Endothelial cell of umbilical vein (primary cell): ENCODE measurements around the gene MTCL1. TPM values are rescaled to one million over a fixed set of nuclear protein-coding genes. Genes with fewer than 3 reads are reported as not detected.

ENCODE experiments used
- BruUV-seq: library from RNA; stranded (reverse); fragments of 400-500 nt; replicated peaks from 2 replicates; lab custom pipeline; 2021; lab: Mats Ljungman, UMichigan
- CTCF ChIA-PET: fragments of 300-600, 350-600 bp; sonication (Branson Sonifier 250); formaldehyde crosslinking; loops from one replicate; lab custom pipeline; 2021; ENCODE audit warnings: antibody characterized with exemption, inconsistent platforms; lab: Charles Lee
- POLR2A ChIA-PET: fragments of 300-600, 350-600 bp; sonication (Branson Sonifier 250); formaldehyde crosslinking; loops from one replicate; lab custom pipeline; 2021; ENCODE audit warnings: antibody characterized with exemption, inconsistent platforms; lab: Charles Lee
- DNase-seq: peaks from one replicate; pipeline ENCODE4 v3.0.0-alpha.2; 2011; ENCODE audit warnings: low read depth, low spot score
- FAIRE-seq: peaks from 2 replicates; lab custom pipeline; 2011; peaks lifted over from hg19 to GRCh38; lab: Jason Lieb, UNC
- H2AFZ ChIP-seq: 2 replicates; pipeline ENCODE4 v1.6.0; 2012; ENCODE audit warnings: low read depth, low read length, control low read depth, inconsistent platforms
- H3K27ac ChIP-seq: 2 replicates; pipeline ENCODE4 v1.5.1; 2011; ENCODE audit warnings: low read depth, mild to moderate bottlenecking, control low read depth, low read length, moderate library complexity; ENCODE audit not compliant: insufficient read depth
- H3K27me3 ChIP-seq, 2 experiments: 2 replicates each; pipeline versions ENCODE4 v1.6.0 to v1.6.1; 2011; ENCODE audit warnings: low read length in 2 of 2, mixed read lengths in 1 of 2; ENCODE audit not compliant: control insufficient read depth in 2 of 2, insufficient read depth in 2 of 2
- H3K36me3 ChIP-seq, 2 experiments: 2 replicates in 1 of 2; 3 replicates in 1 of 2; pipeline ENCODE4 v1.5.1; 2011; ENCODE audit warnings: low read length in 2 of 2, mild to moderate bottlenecking in 1 of 2, moderate library complexity in 1 of 2; ENCODE audit not compliant: control insufficient read depth in 2 of 2, insufficient read depth in 2 of 2; ENCODE audit errors: extremely low read depth in 1 of 2
- H3K4me1 ChIP-seq: 3 replicates; pipeline ENCODE4 v1.5.1; 2011; ENCODE audit warnings: mild to moderate bottlenecking, low read length; ENCODE audit not compliant: control insufficient read depth, insufficient read depth; ENCODE audit errors: extremely low read depth
- H3K4me2 ChIP-seq: 2 replicates; pipeline ENCODE4 v1.6.1; 2011; ENCODE audit warnings: low read length, control low read depth, mixed read lengths; ENCODE audit not compliant: insufficient read depth
- H3K4me3 ChIP-seq, 3 experiments: fragments of 200-600 bp in 1 of 3; sonication (generic), shearing (Covaris generic) in 1 of 3; replicated peaks in 1 of 3; 2 replicates each; pipeline ENCODE4 v1.5.1; 2011 to 2016; ENCODE audit warnings: control low read depth in 3 of 3, low read length in 3 of 3, mild to moderate bottlenecking in 2 of 3, inconsistent platforms in 1 of 3, low read depth in 1 of 3, moderate library complexity in 1 of 3; ENCODE audit not compliant: insufficient read depth in 1 of 3
- H3K79me2 ChIP-seq: 2 replicates; pipeline ENCODE4 v1.6.0; 2012; ENCODE audit warnings: low read length, inconsistent platforms; ENCODE audit not compliant: control insufficient read depth, insufficient read depth
- H3K9ac ChIP-seq: replicated peaks from 2 replicates; pipeline ENCODE3; 2011; ENCODE audit warnings: low read length, control low read depth; ENCODE audit not compliant: insufficient read depth; ENCODE audit errors: extremely low read depth
- H3K9me1 ChIP-seq: replicated peaks from 3 replicates; pipeline ENCODE4 v1.6.0; 2011; ENCODE audit warnings: mild to moderate bottlenecking, low read length; ENCODE audit not compliant: control insufficient read depth, insufficient read depth; ENCODE audit errors: extremely low read depth
- H3K9me3 ChIP-seq: replicated peaks from 2 replicates; pipeline ENCODE4 v1.5.1; 2012; ENCODE audit warnings: low read length, inconsistent platforms; ENCODE audit not compliant: control insufficient read depth, insufficient read depth
- H4K20me1 ChIP-seq: replicated peaks from 2 replicates; pipeline ENCODE3; 2011; ENCODE audit warnings: mild to moderate bottlenecking, low read length; ENCODE audit not compliant: control insufficient read depth, insufficient read depth; ENCODE audit errors: extremely low read depth
- EZH2 ChIP-seq: IDR thresholded peaks from 2 replicates; pipeline ENCODE4 v1.6.1; 2012; ENCODE audit warnings: borderline replicate concordance, low read depth, mild to moderate bottlenecking, moderate library complexity, low read length, inconsistent platforms; ENCODE audit not compliant: severe bottlenecking
- FOS ChIP-seq: IDR thresholded peaks from 2 replicates; pipeline ENCODE4 v1.6.1; 2011; ENCODE audit warnings: mild to moderate bottlenecking, low read length, moderate library complexity, borderline replicate concordance; ENCODE audit not compliant: insufficient read depth
- GATA2 ChIP-seq: IDR thresholded peaks from 2 replicates; pipeline ENCODE4 v1.7.0; 2011; ENCODE audit warnings: low read depth, mild to moderate bottlenecking, moderate library complexity, mixed read lengths, low read length; ENCODE audit not compliant: insufficient read length, insufficient read depth
- JUN ChIP-seq: IDR thresholded peaks from 2 replicates; pipeline ENCODE4 v1.6.1; 2011; ENCODE audit warnings: borderline replicate concordance, low read depth; ENCODE audit not compliant: insufficient read length, insufficient read depth
- MAX ChIP-seq: IDR thresholded peaks from 2 replicates; pipeline ENCODE4 v1.6.1; 2011; ENCODE audit not compliant: insufficient read depth, insufficient read length
- MYC ChIP-seq: IDR thresholded peaks from one replicate; pipeline ENCODE4 v1.6.1; 2011; ENCODE audit warnings: mild to moderate bottlenecking, low read depth, low read length
- POLR2A ChIP-seq: IDR thresholded peaks from 2 replicates; pipeline ENCODE4 v1.6.1; 2012; ENCODE audit warnings: low read depth, mild to moderate bottlenecking, control low read depth, low read length
- POLR2AphosphoS5 ChIP-seq: IDR thresholded peaks from 2 replicates; pipeline ENCODE4 v1.6.1; 2012; ENCODE audit warnings: low read depth, mild to moderate bottlenecking, control low read depth, low read length, moderate library complexity; ENCODE audit not compliant: insufficient read depth
- dilution Hi-C: fragments of 300-500 bp; cut with MboI; formaldehyde crosslinking; loops from one replicate; pipeline ENCODE4 v1.15.0; 2019; ENCODE audit warnings: low sequenced_read_pairs; ENCODE audit not compliant: extremely low pct_ligation_motif_present
- intact Hi-C: fragments of 100-400 bp; cut with micrococcal nuclease; formaldehyde crosslinking; loops from one replicate; pipeline ENCODE4 v1.10.0; 2022
- polyA plus RNA-seq, 4 experiments: library from polyadenylated mRNA; depleted of rRNA in 3 of 4; stranded (reverse) in 3 of 4; unstranded in 1 of 4; fragments of >200 nt; gene quantifications; 2 replicates each; pipeline versions ENCODE4 v1.2.1 to v1.2.3, GENCODE V29; 2011 to 2012; ENCODE audit warnings: missing spikeins in 1 of 4
- total RNA-seq: library from RNA; stranded (reverse); gene quantifications from 2 replicates; pipeline ENCODE4 v1.2.3, GENCODE V29; 2021
- TF ChIP-seq, protein P1 (sequence below), 2 donors: IDR thresholded peaks; 1 replicate in 1 of 2; 2 replicates in 1 of 2; pipeline ENCODE4 v1.5.1; 2011; ENCODE audit warnings: low read length in 2 of 2, mild to moderate bottlenecking in 2 of 2, moderate library complexity in 2 of 2, control low read depth in 1 of 2, inconsistent platforms in 1 of 2, low read depth in 1 of 2; ENCODE audit not compliant: insufficient read depth in 1 of 2; ENCODE audit errors: extremely low read depth in 1 of 2

Gene MTCL1
- total and polyA plus RNA-seq, 2 donors (not counting 3 experiments of a cell fraction or from before 2014, with no cell fraction given) = 11.9 to 75.7 TPM

- POLR2A ChIA-PET = no interaction called here
- Histone ChIP-seq H3K4me2 (no peak overlapping the region), H3K36me3 (no peaks in the 10 kb centered on the region), H3K27ac (no peak overlapping the region), H3K79me2 (no peaks in the 10 kb centered on the region), H3K4me1 (peaks cover 6% of the 10 kb centered on the region), H3K27me3 (peaks cover 2 to 6% of the 10 kb centered on the region in 2 experiments), H3K9me3 (no peaks in the 10 kb centered on the region), H3K9me1 (no peaks in the 10 kb centered on the region), H3K9ac (no peak overlapping the region), H2AFZ (no peak overlapping the region), H4K20me1 (no peaks in the 10 kb centered on the region), H3K4me3 (no peak overlapping the region)
- FAIRE-seq = no peak
- intact Hi-C loops (loop anchor here (10.0 kb wide), 2 partner anchors 239 to 399 kb away; no protein-coding TSS in a partner anchor), dilution Hi-C loops (no loop called here)
- no TSS peak for BruUV-seq
- DNase-seq = no peak
- TF ChIP-seq MAX (no peak), EZH2 (no peak), MYC (no peak), POLR2AphosphoS5 (no peak), GATA2 (no peak), JUN (no peak), POLR2A (no peak), FOS (no peak)
- TF ChIP-seq, protein P1, sequence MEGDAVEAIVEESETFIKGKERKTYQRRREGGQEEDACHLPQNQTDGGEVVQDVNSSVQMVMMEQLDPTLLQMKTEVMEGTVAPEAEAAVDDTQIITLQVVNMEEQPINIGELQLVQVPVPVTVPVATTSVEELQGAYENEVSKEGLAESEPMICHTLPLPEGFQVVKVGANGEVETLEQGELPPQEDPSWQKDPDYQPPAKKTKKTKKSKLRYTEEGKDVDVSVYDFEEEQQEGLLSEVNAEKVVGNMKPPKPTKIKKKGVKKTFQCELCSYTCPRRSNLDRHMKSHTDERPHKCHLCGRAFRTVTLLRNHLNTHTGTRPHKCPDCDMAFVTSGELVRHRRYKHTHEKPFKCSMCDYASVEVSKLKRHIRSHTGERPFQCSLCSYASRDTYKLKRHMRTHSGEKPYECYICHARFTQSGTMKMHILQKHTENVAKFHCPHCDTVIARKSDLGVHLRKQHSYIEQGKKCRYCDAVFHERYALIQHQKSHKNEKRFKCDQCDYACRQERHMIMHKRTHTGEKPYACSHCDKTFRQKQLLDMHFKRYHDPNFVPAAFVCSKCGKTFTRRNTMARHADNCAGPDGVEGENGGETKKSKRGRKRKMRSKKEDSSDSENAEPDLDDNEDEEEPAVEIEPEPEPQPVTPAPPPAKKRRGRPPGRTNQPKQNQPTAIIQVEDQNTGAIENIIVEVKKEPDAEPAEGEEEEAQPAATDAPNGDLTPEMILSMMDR (IDR thresholded peaks at IDR 0.05; ENCODE audit: extremely low read depth in 1 of 2, insufficient read depth in 1 of 2, low read depth in 1 of 2, low read length in 2 of 2) = no peak
- CTCF ChIA-PET = interaction anchor here (0.9 to 7.1 kb wide), 5 partner anchors 10 to 329 kb away, joined by 3 to 146 read pairs (median 3); no protein-coding TSS in a partner anchor
Observed at GRCh38 chr18:8656232-8656631, 49.1 kb upstream of the MTCL1 start.
